Stromal cell of bone marrow (primary cell): ENCODE results near the gene RNF150.
A peak's percentile ranks its signal among the peaks of the same experiment; 100 is the strongest.

ENCODE experiments used
- DNase-seq: peaks from one replicate; pipeline ENCODE4 v3.0.0-alpha.2; 2012; ENCODE audit warnings: low read depth

RNF150 gene

GRCh38 chr4:141023051-141023450 is 110.2 kb downstream of the RNF150 start:
- no peak for DNase-seq

- no peak for DNase-seq
These were observed 111.1 kb downstream of the RNF150 start for GRCh38 chr4:141022111-141022695.

- no peak for DNase-seq
These were observed 111.7 kb downstream of the RNF150 start for GRCh38 chr4:141021397-141022110.

GRCh38 chr4:141020801-141021261 is 112.4 kb downstream of the RNF150 start:
- DNase-seq: no peak

GRCh38 chr4:141019768-141020167 is 113.5 kb downstream of the RNF150 start:
- DNase-seq: no peak

GRCh38 chr4:141016117-141016798 is 117.0 kb downstream of the RNF150 start:
- DNase-seq: no peak

- no peak for DNase-seq
These were observed 119.4 kb downstream of the RNF150 start for GRCh38 chr4:141013899-141014298.

- no peak for DNase-seq
These were observed 121.4 kb downstream of the RNF150 start for GRCh38 chr4:141011901-141012315.

- no peak for DNase-seq
These were observed 123.3 kb downstream of the RNF150 start for GRCh38 chr4:141009931-141010330.

GRCh38 chr4:141009129-141009528 is 124.1 kb downstream of the RNF150 start:
- DNase-seq: no peak

- DNase-seq: no peak
These were observed 126.9 kb downstream of the RNF150 start for GRCh38 chr4:141006242-141006802.

GRCh38 chr4:141004823-141005222 is 128.4 kb downstream of the RNF150 start:
- DNase-seq: no peak

- no peak for DNase-seq
These were observed 130.1 kb downstream of the RNF150 start for GRCh38 chr4:141003193-141003592.

- peak; percentile 55 for DNase-seq
These were observed 130.9 kb downstream of the RNF150 start for GRCh38 chr4:141002323-141002805.

- DNase-seq: peak; percentile 36
These were observed 136.5 kb downstream of the RNF150 start for GRCh38 chr4:140996766-140997165.

- DNase-seq: no peak
These were observed 138.2 kb downstream of the RNF150 start for GRCh38 chr4:140995058-140995457.

GRCh38 chr4:140994015-140994414 is 139.3 kb downstream of the RNF150 start:
- DNase-seq: no peak

GRCh38 chr4:140993370-140993769 is 139.9 kb downstream of the RNF150 start:
- DNase-seq: no peak

- no peak for DNase-seq
These were observed 143.3 kb downstream of the RNF150 start for GRCh38 chr4:140989944-140990343.

- no peak for DNase-seq
These were observed 147.2 kb downstream of the RNF150 start for GRCh38 chr4:140986045-140986444.

GRCh38 chr4:140982613-140983340 is 150.5 kb downstream of the RNF150 start:
- no peak for DNase-seq
